Adrenal gland (tissue), 5 donors: ENCODE data around the gene TCF12.

Source experiments
- CTCF ChIP-seq, 6 experiments: fragments of 450-650 bp in 4 of 6; fragments of 200-600 bp in 2 of 6; sonication (generic) in 1 of 6; IDR thresholded peaks; 1 replicate in 5 of 6; 2 replicates in 1 of 6; pipeline versions ENCODE4 v1.5.1 to v1.8.0; 2016 to 2021; ENCODE audit warnings: antibody characterized with exemption in 6 of 6, mild to moderate bottlenecking in 2 of 6, moderate library complexity in 1 of 6
- POLR2A ChIP-seq, 2 donors: fragments of 450-650 bp; IDR thresholded peaks; one replicate each; pipeline ENCODE4 v1.6.1; 2017; ENCODE audit warnings: antibody characterized with exemption in 2 of 2, mild to moderate bottlenecking in 2 of 2, moderate library complexity in 1 of 2
- donor health status: DM: no; HTN: no; CAD: no.

GRCh38 chr15:57245130-57245529 lies 326.7 kb downstream of the TCF12 start:
- no peak for TF ChIP-seq CTCF (IDR thresholded peaks at IDR 0.05)
- no peak for TF ChIP-seq POLR2A (IDR thresholded peaks at IDR 0.05)
